ENCODE data around the gene IER3. TPM values are rescaled to one million over a fixed set of nuclear protein-coding genes. Genes with fewer than 3 reads are reported as not detected.
"Not testable (repeated sequence)": the region's sequence is repeated elsewhere in the genome, so short reads cannot be mapped to it uniquely, and the experiment has no call there.

The IER3 gene
- total RNA-seq, 2 donors from 2014 or later = 9.6 to 11.3 TPM

- Mint-ChIP-seq H3K4me1 (peaks cover 33% of the 10 kb centered on the region), H3K27ac (no peak overlapping the region), H3K27me3 (no peaks in the 10 kb centered on the region), H3K36me3 (ENCODE audit: low read depth) (peaks cover 3% of the 10 kb centered on the region), H3K4me3 (peak overlapping the region; percentile 39)
- no peaks in the 10 kb centered on the region for H3K9me3 ChIP-seq (ENCODE audit: control insufficient read depth, low read length, poor library complexity, severe bottlenecking)
- ATAC-seq (no peak), DNase-seq (no peak)
Measured at GRCh38 chr6:30732237-30732943, 12.0 kb downstream of the IER3 start.

DNA sequence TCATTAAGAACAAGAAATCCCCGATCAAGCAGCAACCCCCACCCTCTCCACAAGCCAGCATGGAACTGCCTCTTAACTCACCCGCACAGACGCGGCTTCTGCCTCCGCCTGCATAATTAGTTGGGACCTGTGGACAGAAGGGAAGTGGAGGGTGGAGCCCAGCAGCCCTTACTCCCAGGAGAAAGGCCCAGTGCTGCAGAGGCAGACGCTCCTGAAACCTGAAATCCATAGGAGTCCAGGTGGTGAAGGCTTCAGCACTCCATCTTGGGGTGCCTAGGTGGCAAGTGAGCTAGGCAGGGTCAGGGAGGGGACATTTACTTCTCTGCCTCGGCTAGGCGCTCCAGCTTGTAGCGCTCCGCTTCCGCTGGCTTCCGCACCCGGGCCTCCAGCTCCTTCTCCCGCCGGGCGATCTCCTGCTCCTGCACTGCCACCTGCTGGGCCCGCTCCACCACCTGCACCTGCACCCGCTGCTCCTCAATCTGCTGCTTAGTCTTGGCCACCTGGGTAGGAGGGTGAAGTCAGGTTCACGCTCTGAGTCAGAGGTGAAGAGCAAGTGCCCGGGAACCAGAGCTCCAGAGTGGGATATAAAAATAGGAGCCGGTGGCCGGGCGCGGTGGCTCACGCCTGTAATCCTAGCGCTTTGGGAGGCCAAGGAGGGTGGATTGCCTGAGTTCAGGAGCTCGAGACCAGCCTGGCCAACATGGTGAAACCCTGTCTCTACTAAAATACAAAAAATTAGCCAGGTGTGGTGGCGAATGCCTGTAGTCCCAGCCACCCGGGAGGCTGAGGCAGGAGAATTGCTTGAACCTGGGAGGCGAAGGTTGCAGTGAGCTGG lies 13.5 kb downstream of the IER3 start:
- H3K36me3 Mint-ChIP-seq (ENCODE audit: low read depth) = no peaks in the 10 kb centered on the region
- peak; percentile 72 to 77 (median 76) for DNase-seq
- no peaks in the 10 kb centered on the region for H3K9me3 ChIP-seq (ENCODE audit: control insufficient read depth, low read length, poor library complexity, severe bottlenecking)
- peak overlapping the region; percentile 60 for H3K4me3 Mint-ChIP-seq
- H3K27ac Mint-ChIP-seq = no peak overlapping the region
- no peaks in the 10 kb centered on the region for H3K27me3 Mint-ChIP-seq
- H3K4me1 Mint-ChIP-seq = peaks cover 24% of the 10 kb centered on the region
- ATAC-seq = peak; percentile 98

DNA sequence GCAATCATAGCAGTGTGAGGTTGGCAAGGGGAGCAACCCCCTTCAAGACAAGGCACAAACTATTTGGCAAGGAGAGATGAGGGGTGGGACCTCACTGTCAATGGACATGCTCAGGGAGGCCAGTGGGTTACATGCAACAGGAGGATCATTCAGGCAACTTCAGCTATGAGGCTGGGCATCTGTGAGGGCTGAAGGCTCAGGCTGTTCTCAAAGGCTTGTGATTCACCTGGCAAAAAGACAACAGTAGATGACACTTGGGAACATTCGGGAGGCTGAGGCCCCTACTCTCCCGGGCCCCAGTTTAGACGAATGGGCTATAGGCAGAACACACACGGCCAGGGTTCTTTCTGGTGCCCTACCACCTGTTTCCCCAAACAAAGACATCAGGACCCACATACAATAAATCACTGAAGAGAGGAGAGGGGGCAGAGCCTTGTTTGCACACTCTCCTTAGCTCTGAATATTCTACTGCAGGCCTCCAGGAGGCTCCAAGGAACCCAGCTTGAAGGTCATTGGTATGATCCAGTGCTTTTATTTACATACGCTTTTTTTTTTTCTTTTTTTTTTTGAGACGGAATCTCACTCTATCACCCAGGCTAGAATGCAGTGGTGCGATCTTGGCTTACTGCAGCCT lies 16.3 kb downstream of the IER3 start:
- Mint-ChIP-seq H3K27ac (no peak overlapping the region), H3K4me1 (peaks cover 38% of the 10 kb centered on the region), H3K27me3 (no peaks in the 10 kb centered on the region), H3K36me3 (ENCODE audit: low read depth) (peaks cover 5% of the 10 kb centered on the region), H3K4me3 (no peak overlapping the region)
- DNase-seq (no peak), ATAC-seq (no peak)
- no peaks in the 10 kb centered on the region for H3K9me3 ChIP-seq (ENCODE audit: control insufficient read depth, low read length, poor library complexity, severe bottlenecking)

GRCh38 chr6:30726506-30727413 lies 17.6 kb downstream of the IER3 start:
- no peak for ATAC-seq
- Mint-ChIP-seq H3K36me3 (ENCODE audit: low read depth) (peaks cover 8% of the 10 kb centered on the region), H3K4me1 (peaks cover 47% of the 10 kb centered on the region), H3K27me3 (no peaks in the 10 kb centered on the region), H3K27ac (peak overlapping the region; percentile 27), H3K4me3 (no peak overlapping the region)
- H3K9me3 ChIP-seq (ENCODE audit: control insufficient read depth, low read length, poor library complexity, severe bottlenecking) = no peaks in the 10 kb centered on the region
- no peak for DNase-seq

DNA sequence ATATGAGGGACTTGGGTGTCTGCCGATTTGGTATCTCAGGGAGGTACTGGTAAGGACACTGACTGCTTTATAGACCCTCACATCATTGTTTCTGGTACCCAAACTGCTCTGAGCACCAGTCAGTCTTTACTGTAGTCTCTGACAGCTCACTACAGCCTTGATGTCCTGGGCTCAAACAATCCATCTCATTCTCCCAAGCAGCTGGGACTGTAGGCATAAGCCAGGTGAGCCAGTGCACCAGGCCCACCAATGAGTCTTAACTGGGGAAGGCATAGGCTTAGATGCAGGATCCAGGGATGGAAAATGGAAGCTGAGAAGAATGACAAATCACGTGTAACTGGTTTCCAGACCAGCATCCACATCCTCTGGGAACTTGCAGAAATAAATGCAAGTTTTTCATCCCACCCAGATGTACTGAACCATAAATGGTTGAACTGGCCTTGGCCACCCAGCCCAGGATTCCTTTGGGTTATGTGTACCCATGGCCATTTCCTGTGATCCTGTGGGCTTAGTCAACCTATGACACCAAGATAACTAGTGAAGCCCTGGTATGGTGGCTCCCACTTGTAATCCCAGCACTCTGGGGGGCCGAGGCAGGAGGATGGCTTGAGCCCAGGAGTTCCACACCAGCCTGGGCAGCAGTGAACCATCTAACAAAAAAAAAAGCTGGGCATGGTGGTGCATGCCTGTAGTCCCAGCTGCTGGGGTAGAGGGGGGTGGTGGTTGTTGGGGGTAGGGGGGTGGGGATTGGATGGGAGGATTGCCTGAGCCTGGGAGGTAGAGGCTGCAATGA lies 18.4 kb downstream of the IER3 start:
- Mint-ChIP-seq H3K4me3 (no peak overlapping the region), H3K27ac (no peak overlapping the region), H3K27me3 (no peaks in the 10 kb centered on the region), H3K4me1 (peaks cover 49% of the 10 kb centered on the region), H3K36me3 (ENCODE audit: low read depth) (peaks cover 8% of the 10 kb centered on the region)
- H3K9me3 ChIP-seq (ENCODE audit: control insufficient read depth, low read length, poor library complexity, severe bottlenecking) = no peaks in the 10 kb centered on the region
- no peak for ATAC-seq
- no peak for DNase-seq

DNA sequence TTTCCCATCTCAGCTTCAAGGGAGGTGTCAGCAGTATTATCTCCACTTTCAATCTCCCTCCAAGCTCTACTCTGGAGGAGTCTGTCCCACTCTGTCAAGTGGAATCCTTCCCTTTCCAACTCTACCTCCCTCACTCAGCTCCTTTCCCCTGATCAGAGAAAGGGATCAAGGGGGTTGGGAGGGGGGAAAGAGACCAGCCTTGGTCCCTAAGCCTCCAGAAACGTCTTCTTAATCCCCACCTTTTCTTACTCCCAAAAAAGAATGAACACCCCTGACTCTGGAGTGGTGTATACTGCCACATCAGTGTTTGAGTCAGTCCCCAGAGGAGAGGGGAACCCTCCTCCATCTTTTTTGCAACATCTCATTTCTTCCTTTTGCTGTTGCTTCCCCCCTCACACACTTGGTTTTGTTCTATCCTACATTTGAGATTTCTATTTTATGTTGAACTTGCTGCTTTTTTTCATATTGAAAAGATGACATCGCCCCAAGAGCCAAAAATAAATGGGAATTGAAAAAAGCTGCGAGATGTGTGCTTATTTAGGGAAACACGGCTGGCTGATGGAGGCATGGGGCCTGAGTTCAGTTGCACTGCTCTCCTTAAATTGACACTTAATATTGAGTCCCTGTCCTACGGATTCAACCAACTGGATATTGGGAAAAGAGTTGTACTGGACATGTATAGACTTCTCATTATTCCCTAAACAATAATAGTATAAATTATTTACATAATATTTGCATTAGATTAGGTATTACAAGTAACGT lies 19.3 kb downstream of the IER3 start:
- no peaks in the 10 kb centered on the region for H3K9me3 ChIP-seq (ENCODE audit: control insufficient read depth, low read length, poor library complexity, severe bottlenecking)
- Mint-ChIP-seq H3K27ac (peak overlapping the region; percentile 94), H3K4me3 (no peak overlapping the region), H3K27me3 (no peaks in the 10 kb centered on the region), H3K36me3 (ENCODE audit: low read depth) (peaks cover 9% of the 10 kb centered on the region), H3K4me1 (peaks cover 42% of the 10 kb centered on the region)
- DNase-seq (no peak), ATAC-seq (no peak)

- H3K9me3 ChIP-seq (ENCODE audit: control insufficient read depth, low read length, poor library complexity, severe bottlenecking); H3K27me3 Mint-ChIP-seq; ATAC-seq; H3K36me3 Mint-ChIP-seq (ENCODE audit: low read depth); DNase-seq: not testable (repeated sequence)
- H3K27ac Mint-ChIP-seq = peak overlapping the region; percentile 94
- peak overlapping the region; percentile 19 for H3K4me3 Mint-ChIP-seq
- H3K4me1 Mint-ChIP-seq = peaks cover 50% of the 10 kb centered on the region
Measured at GRCh38 chr6:30723843-30724741, 20.3 kb downstream of the IER3 start.

DNA sequence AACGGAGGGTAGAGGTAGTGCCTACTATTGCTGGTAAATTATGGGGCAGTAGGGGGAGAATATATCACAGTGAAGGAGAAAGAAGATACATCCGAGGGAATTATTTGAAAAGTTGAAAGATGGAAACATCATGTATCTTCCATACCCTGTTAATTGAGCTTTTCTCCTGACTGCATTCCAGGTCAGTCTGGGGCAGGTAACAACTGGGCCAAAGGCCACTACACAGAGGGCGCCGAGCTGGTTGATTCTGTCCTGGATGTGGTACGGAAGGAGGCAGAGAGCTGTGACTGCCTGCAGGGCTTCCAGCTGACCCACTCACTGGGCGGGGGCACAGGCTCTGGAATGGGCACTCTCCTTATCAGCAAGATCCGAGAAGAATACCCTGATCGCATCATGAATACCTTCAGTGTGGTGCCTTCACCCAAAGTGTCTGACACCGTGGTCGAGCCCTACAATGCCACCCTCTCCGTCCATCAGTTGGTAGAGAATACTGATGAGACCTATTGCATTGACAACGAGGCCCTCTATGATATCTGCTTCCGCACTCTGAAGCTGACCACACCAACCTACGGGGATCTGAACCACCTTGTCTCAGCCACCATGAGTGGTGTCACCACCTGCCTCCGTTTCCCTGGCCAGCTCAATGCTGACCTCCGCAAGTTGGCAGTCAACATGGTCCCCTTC lies 21.0 kb downstream of the IER3 start:
- Mint-ChIP-seq H3K4me1 (peaks cover 50% of the 10 kb centered on the region), H3K27ac (peak overlapping the region; percentile 94), H3K4me3 (peak overlapping the region; percentile 96)
- H3K27me3 Mint-ChIP-seq; DNase-seq; H3K36me3 Mint-ChIP-seq (ENCODE audit: low read depth); H3K9me3 ChIP-seq (ENCODE audit: control insufficient read depth, low read length, poor library complexity, severe bottlenecking); ATAC-seq: not testable (repeated sequence)

DNA sequence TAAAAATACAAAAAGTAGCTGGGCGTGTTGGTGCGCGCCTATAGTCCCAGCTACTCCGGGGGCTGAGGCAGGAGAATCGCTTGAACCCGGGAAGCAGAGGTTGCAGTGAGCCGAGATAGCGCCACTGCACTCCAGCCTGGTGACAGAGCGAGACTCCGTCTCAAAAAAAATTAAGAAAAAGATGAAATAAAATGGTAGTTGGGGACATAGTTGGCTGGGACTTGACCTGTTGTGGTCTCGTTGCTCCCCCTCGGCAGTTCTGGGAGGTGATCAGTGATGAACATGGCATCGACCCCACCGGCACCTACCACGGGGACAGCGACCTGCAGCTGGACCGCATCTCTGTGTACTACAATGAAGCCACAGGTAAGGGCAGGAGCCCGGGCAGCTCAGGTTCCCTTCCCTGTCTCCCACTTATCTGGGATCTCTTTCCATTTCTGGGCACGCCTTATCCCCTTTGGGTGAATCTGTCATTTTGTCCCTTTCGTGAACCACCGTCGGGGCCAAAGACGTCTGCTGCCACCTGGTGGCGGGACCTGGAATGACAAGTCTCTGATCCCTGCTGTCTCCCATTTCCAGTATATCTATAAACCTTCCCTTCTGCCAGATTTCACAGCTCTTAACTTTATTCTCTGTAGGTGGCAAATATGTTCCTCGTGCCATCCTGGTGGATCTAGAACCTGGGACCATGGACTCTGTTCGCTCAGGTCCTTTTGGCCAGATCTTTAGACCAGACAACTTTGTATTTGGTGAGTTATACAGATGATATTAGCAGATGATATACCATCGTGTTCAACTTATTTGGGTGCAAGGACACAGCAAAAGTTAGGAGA lies 21.9 kb downstream of the IER3 start:
- H3K4me1 Mint-ChIP-seq = peaks cover 49% of the 10 kb centered on the region
- H3K4me3 Mint-ChIP-seq = peak overlapping the region; percentile 96
- DNase-seq (peak; percentile 70 to 84 (median 74)), ATAC-seq (no peak)
- peaks cover 9% of the 10 kb centered on the region for H3K36me3 Mint-ChIP-seq (ENCODE audit: low read depth)
- H3K27me3 Mint-ChIP-seq = no peaks in the 10 kb centered on the region
- H3K9me3 ChIP-seq (ENCODE audit: control insufficient read depth, low read length, poor library complexity, severe bottlenecking) = no peaks in the 10 kb centered on the region
- peak overlapping the region; percentile 94 for H3K27ac Mint-ChIP-seq

GRCh38 chr6:30722025-30722279 lies 22.4 kb downstream of the IER3 start:
- not testable (repeated sequence) for DNase-seq; ATAC-seq; H3K27me3 Mint-ChIP-seq; H3K36me3 Mint-ChIP-seq (ENCODE audit: low read depth); H3K9me3 ChIP-seq (ENCODE audit: control insufficient read depth, low read length, poor library complexity, severe bottlenecking)
- peak overlapping the region; percentile 96 for H3K4me3 Mint-ChIP-seq
- H3K27ac Mint-ChIP-seq = peak overlapping the region; percentile 94
- H3K4me1 Mint-ChIP-seq = peaks cover 52% of the 10 kb centered on the region
